ENCODE measurements around the gene ACADS.

ACADS gene

DNA sequence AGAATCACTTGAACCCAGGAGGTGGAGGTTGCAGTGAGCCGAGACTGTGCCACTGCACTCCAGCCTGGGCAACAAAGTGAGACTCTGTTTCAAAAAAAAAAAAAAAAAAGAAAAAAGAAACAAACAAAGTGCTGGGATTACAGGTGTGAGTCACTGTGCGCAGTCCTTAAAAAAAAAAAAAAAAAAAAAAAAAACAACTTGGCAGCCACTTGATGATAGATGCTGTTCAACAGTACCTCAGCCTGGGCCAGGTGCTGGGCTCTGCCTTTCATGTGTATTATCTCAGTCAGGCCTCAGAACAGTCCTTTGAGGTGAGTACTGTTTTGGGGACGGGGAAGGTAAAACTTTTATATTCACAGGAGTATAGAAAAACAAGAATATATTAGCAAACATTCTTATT is 9.6 kb downstream of the ACADS start:
- in situ Hi-C loops (cut with MboI; ENCODE audit: low sequenced_read_pairs, unreplicated experiment): no loop called here
- DNase-seq (ENCODE audit: low spot score): no peak
- TF ChIP-seq, protein P1, sequence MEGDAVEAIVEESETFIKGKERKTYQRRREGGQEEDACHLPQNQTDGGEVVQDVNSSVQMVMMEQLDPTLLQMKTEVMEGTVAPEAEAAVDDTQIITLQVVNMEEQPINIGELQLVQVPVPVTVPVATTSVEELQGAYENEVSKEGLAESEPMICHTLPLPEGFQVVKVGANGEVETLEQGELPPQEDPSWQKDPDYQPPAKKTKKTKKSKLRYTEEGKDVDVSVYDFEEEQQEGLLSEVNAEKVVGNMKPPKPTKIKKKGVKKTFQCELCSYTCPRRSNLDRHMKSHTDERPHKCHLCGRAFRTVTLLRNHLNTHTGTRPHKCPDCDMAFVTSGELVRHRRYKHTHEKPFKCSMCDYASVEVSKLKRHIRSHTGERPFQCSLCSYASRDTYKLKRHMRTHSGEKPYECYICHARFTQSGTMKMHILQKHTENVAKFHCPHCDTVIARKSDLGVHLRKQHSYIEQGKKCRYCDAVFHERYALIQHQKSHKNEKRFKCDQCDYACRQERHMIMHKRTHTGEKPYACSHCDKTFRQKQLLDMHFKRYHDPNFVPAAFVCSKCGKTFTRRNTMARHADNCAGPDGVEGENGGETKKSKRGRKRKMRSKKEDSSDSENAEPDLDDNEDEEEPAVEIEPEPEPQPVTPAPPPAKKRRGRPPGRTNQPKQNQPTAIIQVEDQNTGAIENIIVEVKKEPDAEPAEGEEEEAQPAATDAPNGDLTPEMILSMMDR (IDR thresholded peaks at IDR 0.05; ENCODE audit: borderline replicate concordance, control extremely low read depth, extremely low read depth, insufficient read depth, missing control alignments): no peak

GRCh38 chr12:120736404-120737331 is 11.0 kb downstream of the ACADS start:
- peak; percentile 24 for DNase-seq (ENCODE audit: low spot score)
- in situ Hi-C loops (cut with MboI; ENCODE audit: low sequenced_read_pairs, unreplicated experiment): no loop called here
- TF ChIP-seq, protein P1 (IDR thresholded peaks at IDR 0.05; ENCODE audit: borderline replicate concordance, control extremely low read depth, extremely low read depth, insufficient read depth, missing control alignments): no peak

- TF ChIP-seq, protein P1 (IDR thresholded peaks at IDR 0.05; ENCODE audit: borderline replicate concordance, control extremely low read depth, extremely low read depth, insufficient read depth, missing control alignments): no peak
- in situ Hi-C loops (cut with MboI; ENCODE audit: low sequenced_read_pairs, unreplicated experiment): no loop called here
- DNase-seq (ENCODE audit: low spot score): peak; percentile 33
These were observed 12.1 kb downstream of the ACADS start for GRCh38 chr12:120737557-120738251.

- in situ Hi-C loops (cut with MboI; ENCODE audit: low sequenced_read_pairs, unreplicated experiment): no loop called here
- peak; percentile 17 for DNase-seq (ENCODE audit: low spot score)
- TF ChIP-seq, protein P1 (IDR thresholded peaks at IDR 0.05; ENCODE audit: borderline replicate concordance, control extremely low read depth, extremely low read depth, insufficient read depth, missing control alignments): no peak
These were observed 12.8 kb downstream of the ACADS start for GRCh38 chr12:120738252-120739030.

GRCh38 chr12:120739031-120739762 is 13.6 kb downstream of the ACADS start:
- peak; percentile 24 for DNase-seq (ENCODE audit: low spot score)
- in situ Hi-C loops (cut with MboI; ENCODE audit: low sequenced_read_pairs, unreplicated experiment): no loop called here
- TF ChIP-seq, protein P1 (IDR thresholded peaks at IDR 0.05; ENCODE audit: borderline replicate concordance, control extremely low read depth, extremely low read depth, insufficient read depth, missing control alignments): no peak

All from GM13976 (cell line).